Activated T-cell treated with anti-CD3 and anti-CD28 coated beads for 24 hours (primary cell): ENCODE results near the gene SIK3.

ENCODE experiments used
- DNase-seq: peaks from one replicate; pipeline ENCODE4 v3.0.0-alpha.2; 2020; ENCODE audit warnings: low read depth

Gene SIK3

DNA sequence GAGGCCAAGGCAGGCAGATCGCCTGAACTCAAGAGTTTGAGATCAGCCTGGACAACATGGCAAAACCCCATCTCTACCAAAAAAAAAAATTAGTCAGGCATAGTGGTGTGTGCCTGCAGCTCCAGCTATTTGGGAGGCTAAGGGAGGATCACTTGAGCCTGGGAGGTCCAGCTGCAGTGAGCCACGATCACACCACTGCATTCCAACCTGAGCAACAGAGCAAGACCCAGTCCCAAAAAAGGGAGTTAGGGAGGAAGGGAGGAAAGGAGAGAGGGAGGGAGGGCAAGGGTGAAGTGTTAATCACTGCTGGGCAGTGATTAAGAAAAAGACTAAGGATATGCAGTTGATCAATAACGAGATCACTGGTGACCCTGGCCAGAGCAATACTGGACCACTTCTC is 204.8 kb downstream of the SIK3 start:
- no peak for DNase-seq

DNA sequence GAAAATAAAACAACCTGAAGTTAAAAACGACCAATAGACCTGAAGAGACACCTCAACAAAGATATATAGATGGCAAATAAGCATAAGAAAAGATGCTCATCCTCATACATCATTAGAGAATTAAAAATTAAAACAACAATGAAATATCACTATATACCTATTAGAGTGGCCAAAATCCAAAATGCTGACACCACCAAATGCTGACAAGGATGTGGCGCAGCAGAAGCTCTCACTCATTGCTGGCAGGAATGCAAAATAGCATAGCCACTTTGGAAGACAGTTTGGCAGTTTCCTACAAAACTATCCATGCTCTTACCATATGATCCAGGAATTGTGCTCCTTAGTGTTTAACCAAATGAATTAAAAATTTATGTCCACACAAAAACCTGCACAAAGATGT is 205.9 kb downstream of the SIK3 start:
- no peak for DNase-seq

DNA sequence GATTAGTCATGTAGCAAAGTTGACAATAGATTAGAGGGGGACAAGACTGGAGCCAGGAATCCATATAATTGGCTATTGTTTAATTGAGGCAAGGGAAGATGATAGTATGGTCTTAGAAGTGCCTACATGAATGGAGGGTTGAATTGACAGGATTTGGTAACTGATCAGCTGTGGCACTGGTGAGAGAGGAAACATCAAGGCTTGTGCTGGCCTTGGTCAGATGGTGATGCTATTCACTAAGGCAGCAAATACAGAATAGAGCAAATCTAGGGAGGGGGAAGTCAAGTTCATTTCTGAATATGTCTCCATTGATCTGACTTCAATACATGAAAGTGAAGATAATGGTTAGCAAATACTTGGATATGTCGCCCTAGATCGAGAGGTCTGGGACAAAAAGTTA is 206.5 kb downstream of the SIK3 start:
- no peak for DNase-seq

DNA sequence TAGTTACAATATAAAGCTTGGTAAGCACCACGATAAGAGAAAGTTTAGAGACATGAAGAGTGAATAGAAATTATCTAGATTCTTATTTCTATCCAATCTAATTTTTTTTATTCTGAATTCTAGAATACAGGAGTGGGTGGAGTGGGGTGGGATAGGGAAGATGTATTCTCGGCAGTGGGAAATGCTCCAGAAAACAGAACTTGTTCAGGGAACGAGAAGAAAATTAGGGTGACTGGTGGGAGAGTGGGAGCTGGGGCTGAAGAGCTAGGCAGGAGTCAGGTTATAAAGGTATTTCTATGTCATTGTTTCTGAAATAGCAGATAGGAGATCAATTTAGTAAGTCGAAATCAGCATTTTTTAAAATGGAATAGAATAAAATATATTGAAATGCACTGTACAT is 207.6 kb downstream of the SIK3 start:
- no peak for DNase-seq

DNA sequence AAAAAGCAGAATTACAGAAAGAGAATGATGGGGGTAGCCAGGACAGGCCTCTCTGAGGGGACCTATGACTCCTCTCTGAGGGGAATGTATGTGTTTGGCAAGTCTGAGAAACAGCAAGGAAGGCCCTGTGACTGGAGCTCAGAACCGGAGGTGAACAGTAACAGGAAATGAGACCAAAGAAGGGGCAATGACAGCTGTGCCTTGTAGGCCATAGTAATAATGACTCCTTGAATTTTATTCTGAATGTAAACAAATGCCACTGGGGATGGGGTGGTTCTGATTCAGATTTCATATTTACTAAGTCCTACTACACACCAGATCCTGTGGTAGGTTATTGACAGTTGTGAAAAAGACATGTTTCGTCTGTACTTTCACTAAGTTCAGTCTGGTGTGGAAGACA is 208.0 kb downstream of the SIK3 start:
- no peak for DNase-seq

DNA sequence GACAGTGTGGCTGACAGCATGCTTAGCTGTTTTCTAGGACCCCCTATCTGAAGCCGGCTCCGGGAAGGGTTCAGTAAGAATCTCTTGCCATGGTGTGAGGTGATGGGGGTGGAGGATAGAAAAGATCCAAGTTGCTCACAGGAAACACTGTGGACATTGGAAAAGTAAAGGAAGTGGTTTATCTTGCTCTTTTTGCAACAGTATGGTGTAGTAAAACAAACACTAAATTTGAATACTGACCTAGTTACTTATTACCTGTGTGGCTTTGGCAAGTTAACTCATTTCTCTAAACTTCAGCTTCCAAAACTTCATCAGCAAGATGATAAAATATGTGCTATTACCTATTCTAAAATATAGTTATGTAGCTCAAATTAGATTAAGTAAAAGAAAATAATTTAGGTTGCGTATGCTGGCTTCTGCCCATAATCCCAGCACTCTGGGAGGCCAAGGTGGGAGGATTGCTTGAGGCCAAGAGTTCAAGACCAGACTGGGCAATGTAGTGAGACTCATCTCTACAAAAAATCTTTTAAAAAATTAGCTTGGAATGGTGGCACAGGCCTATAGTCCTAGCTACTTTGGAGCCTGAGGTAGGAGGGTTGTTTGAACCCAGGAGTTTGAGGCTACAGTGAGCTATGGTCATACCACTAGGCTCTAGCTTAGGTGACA is 209.2 kb downstream of the SIK3 start:
- no peak for DNase-seq

DNA sequence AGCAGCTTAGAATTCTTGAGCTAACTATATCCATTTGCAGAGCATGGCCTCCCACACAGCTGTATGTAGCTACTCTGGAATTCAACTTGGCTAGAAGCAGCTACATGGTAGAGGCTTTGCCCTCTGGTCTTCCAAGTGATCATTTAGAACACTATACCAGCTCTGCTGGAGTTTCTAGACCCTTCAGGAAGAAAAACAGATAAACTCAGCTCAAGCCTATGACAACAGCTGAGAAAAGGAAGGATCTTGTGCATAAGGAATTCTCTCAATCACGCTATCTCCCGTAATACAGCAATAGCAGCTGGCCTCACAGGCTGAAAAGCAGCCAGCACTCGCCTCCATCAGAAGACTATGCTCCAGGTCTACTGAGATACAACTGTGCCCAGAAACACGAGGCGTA is 210.2 kb downstream of the SIK3 start:
- DNase-seq: no peak

DNA sequence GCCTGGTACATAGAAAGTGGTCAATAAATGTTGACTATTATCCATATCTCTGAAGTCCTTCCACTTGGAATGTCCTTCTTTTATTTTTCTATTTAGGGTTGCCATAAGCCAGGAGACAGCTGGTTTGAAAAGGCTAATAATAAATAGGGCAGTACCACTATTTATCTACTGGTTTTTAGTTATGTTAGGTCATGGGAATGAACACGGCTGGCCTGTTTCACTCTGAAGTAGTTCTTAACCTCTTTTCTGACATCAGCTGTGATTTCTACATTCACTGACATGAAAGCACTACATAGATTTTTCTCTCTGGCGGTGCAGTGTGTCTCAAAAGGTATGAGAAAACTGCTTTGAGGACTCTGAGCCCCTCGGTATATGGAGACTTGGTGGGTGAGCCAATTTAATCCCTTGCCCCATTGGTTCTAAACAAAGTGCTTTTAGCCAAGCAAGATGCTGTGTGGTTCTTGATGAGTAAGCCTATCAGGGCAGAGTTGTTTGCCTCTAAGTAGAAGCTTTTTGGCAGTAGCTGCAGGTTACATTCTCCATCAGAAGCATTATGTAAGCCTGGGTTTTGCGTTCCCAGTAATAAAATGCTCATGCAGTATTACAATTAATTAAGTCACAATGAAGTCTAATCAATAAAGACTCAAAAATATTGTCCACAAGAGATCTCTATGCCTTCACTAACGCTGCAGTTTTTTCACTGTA is 212.1 kb downstream of the SIK3 start:
- DNase-seq: no peak

DNA sequence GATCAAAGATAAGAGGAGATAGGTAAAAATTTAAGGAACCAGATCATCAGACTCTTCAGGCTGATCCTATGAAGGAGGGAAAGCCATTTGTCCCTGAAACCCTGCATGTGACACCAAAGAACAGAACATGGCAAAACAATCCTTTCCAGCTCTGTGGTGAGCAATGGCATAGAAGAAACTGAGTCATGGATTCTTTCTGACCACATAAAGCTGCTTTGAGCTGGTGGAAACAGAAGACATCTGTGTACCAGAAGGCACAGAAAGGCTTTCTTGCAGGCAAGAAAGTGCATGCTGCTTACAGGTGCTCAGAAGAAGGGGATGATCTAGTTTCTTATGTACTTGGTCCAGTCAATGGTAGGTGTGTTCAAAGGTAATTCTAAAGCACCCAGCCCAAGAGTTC is 215.8 kb downstream of the SIK3 start:
- DNase-seq: no peak

DNA sequence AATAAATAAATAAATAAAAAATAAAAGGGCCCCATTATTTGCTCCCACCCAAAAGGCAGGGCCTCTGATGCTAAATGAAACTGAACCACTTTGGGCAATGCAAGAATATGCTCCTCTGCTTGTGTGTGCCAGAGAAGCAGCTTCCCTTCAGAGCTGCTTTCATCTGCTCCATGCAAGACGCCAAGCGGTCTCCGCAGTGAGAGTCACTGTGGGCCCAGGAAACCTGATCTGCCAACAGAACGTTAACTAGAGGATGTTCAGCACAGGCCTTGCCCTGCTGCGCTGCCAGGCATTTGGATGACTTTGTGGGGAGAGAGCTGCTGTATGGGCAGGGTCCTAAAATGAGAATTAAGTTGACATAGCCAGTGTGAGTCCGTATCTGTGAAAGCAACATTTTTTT is 217.1 kb downstream of the SIK3 start:
- no peak for DNase-seq

DNA sequence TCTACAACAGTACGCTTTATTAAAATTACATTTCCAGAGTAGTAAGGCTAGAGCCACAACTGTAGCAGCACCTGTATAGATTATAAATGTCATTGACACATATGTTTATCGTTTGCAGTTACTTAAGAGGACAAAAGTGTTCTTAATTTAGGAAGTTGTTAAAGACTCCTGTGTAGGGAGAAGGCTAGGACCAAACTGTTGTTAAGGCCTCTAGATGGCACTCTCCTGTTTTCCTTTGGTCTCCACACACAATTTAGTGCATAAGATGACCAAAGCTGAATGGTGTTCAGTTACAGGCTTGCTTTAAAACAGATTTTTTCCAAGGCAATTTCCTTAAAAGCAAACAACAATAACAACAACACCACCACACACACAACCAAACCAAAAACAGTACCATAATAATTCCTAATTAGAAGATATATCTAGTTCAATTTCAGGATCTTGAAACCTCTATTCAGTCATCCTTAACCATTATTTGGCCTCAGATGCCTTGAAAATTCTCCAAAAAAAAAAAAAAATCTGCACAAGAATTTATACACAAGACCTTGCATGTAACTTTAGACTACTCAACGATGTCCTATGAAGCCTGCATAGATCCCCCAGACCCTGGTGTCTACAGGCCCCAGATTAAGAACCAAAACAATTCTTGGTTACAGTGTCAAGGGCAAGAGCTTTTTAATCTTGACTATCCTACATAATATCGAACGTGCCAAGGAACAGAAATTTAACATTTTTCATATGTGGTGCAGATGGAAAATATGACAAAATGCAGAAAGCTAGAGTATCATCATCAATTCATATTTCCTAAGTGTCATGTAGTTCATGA is 218.2 kb downstream of the SIK3 start:
- DNase-seq: no peak

DNA sequence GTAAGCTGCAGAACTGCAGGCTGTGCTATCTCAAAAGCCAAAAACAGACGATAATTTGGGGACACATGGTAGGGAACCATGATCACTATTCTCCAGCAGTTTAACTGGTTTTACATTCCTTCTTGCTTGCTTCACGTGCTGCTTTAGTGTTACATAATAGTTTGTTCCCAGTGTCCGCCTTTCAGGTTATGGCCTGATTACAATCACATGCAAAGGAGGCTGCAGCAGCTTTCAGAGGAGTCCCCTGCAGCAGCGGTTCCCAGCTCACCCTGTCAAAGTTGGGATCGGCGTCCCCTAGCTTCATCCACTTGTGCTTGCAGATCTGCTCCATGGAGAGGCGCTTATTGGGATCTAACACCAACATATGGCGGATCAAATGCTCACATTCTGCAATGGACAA is 221.6 kb downstream of the SIK3 start:
- DNase-seq: no peak

DNA sequence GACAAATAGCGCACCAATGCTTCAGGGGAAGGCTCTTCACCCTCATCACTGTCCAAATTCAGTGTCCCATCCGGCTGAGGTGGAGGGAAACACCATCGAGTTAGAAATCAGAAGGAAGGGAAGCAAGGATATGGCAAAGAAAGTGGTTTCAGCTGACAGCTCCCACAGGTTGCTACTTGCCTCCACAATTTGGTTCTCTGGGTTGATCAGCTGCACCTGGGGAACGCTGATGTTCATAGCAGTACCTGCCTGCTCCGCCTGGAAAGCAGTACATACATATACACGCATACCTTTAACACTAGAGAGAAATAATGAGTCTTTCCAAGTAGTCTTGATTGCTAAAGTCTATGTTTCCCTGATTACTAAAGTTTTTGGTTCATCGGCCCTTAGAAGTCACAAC is 223.0 kb downstream of the SIK3 start:
- DNase-seq: no peak

DNA sequence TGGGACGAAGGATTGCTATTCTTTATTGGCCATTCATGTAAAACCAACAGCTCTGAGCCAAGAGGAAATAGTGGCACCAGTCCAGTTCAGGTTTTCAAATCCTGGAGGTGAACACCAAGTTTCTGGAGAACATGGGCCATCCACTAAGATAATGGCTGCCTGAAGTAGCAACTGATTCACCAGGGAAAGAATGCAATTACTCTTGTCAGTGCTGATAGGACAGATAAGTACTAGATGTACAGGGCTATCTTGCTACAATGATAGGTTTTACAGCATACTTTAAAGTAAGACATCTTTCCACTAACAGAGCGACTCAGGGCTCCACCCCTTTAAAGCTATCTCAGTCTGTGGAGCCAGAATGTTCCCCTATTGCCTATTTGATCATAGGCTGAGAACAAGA is 224.0 kb downstream of the SIK3 start:
- no peak for DNase-seq

DNA sequence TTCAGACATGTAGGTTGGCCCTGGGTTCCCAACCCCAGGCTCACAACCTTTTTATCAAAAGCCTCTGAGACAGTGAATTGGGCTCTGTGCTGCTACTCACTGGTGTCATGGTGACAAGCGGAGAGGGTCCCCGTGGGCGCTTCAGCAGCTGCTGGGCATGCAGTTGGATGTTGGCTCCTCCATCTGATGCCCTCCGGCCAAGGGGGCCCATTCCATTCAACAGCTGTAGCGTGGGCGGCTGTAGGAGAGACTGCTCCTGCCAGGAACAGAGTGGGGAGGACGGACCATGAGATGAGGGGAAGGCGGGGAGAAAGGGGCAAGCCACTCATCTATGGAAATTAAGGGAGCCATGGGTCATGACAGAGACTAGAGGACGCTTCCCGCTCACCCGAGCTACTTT is 224.8 kb downstream of the SIK3 start:
- no peak for DNase-seq

DNA sequence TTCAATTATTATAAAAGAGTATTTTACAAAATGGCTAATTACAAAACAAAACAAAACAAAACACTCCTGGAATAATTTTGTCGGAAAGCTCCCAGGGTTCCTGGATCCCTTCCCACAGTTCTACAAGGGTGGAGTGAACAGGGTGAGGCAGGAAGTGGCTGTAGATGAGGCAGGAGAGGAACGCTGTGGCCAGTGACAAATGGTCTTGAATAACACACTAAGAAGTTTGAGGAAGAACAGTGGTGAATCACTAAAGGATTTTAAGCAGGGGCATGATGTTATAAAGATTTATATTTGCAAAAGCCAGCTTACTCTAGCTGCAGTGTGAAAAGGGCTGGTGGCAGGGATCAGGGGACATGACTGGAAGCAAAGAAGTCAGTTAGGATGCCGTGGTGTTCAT is 227.0 kb downstream of the SIK3 start:
- no peak for DNase-seq

DNA sequence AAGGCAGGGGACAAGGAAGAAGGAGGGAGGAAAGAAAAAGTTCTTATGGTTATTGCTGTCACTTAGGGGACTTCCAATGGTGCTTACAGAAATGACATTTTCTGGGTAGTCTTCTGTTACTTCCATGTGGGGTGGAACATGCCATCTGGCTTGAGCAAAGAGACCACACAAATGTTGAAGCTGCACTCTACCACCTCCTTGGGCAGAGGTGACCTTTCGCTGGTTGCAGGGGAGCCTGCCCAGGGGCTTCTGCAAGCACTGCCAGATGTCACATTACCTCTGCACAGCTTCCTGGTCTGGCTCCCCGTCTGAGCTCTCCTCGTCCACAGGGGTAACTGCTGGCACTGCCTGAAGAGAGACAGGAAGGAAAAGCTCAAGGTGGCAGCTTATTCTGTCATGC is 228.2 kb downstream of the SIK3 start:
- no peak for DNase-seq

DNA sequence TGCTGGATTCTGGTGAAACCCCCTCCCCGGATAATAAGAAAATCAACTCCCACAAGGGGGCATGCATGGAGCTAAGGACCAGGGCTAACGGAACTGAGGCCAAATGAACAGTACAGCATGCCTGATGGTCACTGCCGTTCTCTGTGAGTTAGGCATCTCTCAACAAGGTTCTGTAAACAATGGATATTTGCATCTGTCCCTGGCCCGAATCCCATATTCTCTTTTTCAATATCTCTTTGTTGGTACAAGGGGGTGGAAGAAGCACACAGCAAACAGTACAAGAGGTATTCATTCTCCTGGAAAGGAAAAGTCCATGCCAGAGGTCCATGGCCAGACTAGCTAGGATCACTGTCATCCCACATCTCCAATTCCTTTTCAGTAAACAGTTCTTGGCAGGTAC is 228.6 kb downstream of the SIK3 start:
- no peak for DNase-seq

DNA sequence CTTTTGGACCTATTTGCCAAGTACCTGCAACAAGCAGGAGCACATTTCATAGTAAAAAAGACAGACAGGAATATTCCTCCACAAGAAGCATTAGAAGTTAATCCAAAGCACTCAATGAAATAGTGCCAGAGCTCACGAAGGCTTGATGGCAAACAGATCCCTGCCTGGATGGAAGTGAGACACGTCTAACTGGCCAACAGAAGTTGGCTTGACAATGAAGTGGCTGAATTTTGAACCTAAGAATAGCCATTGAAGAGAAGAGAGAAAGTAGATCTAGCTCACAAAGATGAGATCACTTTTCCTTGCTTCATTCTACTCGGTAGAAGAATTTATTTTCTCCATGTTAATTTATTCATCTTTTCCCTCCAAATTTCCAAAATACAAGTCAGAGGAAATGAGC is 230.2 kb downstream of the SIK3 start:
- no peak for DNase-seq

DNA sequence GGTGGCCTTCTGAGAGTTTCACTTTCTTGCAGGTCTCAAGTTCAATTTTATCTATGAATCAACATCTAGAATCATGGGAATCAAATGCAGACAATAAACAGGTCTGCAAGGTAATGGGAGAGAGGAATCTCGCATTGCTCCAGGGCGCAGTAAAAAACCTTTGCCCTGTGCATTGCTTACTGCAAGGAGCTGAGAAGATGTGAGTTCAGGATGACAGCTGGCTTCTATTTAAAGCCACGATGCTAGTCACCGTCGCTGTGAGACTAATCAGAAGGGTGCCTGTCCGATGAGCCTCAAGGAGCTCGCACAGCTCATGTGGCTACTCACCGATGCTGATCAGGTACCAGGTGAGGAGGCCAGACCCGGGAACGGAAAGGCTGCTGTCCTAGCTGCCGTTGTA is 230.6 kb downstream of the SIK3 start:
- DNase-seq: no peak

DNA sequence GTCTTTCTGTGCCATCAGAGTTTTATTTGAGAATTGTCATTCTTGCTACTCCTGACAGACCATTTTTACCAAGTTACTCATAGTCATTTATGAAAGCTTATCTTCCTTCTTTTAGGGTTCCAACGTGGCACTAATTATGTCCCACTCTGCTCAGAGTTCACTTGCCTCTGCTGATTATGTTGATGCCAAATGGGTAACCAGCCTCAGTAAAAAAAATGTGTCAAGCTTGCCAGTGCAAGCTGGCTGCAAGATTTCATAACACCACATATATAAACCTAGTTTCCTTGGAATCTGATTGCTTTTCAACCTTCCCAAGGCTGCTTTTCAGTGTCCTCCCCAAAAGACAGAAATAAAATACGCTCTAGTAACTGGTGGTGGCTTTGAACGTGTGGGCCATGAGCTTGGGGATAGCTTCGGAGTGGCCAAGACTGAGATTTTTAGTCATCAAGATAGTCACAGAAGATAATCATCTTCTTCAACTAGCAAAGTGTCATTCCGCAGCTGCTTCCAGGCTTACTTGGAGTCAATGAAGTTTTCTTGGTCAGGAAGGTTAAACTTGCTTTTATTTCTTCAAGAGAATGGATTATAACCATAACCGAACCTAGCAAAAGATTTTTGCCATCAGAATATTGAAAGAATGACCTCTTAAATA is 231.3 kb downstream of the SIK3 start:
- DNase-seq: no peak

DNA sequence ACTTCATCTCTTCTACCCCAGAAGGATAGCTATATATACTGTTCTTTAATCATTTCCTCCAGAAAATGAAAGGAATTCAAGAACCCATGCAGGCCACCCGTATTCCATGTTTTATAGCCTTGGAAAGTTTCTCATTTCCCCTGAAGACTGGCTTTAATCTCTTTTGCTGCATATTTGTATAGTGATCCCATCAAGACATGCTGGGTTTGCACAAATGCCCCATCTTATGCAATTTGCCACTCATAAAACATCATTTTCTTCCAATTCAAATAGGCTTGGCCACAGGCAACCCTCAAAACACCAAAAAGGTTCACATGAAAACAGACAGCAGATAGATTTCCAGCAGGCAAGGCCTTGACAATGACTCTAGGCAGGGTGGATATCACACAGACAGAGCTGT is 232.5 kb downstream of the SIK3 start:
- no peak for DNase-seq

DNA sequence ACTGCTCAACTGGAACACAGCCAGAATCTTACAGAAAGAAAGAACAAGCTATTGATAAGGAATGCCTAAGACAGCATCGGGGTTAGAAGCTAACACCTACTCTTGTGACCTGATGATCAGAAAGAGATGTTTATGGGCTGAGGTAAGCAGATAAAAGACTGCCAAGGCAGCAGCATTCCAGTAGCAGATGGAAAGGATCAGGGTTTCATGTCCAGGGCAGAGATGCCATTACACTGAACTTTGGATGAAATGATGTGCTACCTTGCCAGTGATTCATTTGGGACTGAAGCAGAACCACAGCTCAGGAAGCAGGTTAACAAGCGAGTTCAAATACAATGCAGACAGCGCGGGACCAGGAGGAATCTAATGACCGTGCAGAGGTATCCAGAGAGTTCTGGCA is 233.7 kb downstream of the SIK3 start:
- no peak for DNase-seq
